Rectal smooth muscle tissue (tissue), 1 donor: ENCODE results near the gene DNER.
"Not testable (repeated sequence)": the region's sequence is repeated elsewhere in the genome, so short reads cannot be mapped to it uniquely, and the experiment has no call there.

Experiments used
- H3K27ac ChIP-seq: one replicate; pipeline ENCODE4 v1.7.0; 2013; ENCODE audit warnings: low read depth, low read length, inconsistent platforms
- H3K27me3 ChIP-seq: one replicate; pipeline ENCODE4 v1.7.0; 2013; ENCODE audit warnings: low read length; ENCODE audit not compliant: control insufficient read depth, insufficient read depth
- H3K36me3 ChIP-seq: one replicate; pipeline ENCODE4 v1.7.0; 2013; ENCODE audit warnings: low read length; ENCODE audit not compliant: control insufficient read depth, insufficient read depth
- H3K4me1 ChIP-seq: one replicate; pipeline ENCODE4 v1.7.0; 2013; ENCODE audit warnings: low read length; ENCODE audit not compliant: control insufficient read depth, insufficient read depth
- H3K4me3 ChIP-seq: one replicate; pipeline ENCODE4 v1.7.0; 2013; ENCODE audit warnings: low read length
- H3K9ac ChIP-seq: one replicate; pipeline ENCODE4 v1.7.0; 2013; ENCODE audit warnings: low read length

The DNER gene

DNA sequence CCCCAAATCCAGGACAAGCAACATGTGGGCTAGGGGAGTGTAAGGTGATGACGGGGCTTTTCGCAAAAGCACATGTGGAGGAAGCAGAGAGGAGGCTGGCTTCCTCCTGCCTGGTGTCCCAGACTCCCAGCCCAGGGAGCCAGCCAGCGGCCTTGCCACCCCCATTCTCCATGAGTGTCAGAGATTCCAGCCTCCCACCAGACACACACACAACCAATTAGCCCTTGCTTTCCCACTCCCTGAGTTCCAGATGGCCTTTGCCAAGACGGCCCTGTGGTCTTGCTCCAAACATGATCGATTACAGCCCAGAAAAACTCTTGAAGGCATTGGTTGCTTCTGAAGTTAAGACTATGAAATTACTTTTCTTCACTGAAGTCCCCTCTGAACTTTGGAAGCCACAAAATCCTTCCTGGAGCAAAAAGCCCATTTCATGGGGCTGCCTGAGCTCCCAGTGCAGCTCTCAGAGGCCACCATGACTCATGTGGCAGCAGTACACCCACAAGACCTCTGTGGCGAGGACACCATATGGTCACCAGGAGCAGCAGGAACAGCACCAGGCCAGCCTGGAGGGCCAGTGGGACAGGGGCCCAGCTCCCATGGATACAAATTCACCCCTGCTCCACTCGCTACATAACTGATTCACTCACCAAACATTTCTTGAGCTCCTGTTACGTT, 374.1 kb downstream of the DNER start:
- H3K36me3 ChIP-seq: no peaks in the 10 kb centered on the region

DNA sequence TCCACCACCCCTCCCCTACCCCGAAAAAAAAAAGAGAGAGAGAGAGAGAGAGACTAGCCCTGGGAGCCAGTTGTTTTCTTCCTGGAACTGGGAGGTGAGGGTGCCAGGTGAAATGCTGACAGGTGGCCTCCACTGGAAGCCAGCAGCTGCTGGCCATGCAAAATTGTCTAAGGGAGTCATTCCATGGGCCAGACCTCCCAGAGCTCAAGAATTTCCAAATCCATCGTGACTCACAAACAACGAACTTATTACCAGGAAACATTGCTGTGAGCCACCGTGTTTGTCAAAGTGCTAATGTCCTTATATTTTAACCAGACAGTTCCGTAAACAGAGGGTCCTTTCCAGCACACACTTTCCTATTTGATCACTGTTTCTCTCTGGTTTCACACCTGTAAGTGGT, 374.7 kb downstream of the DNER start:
- H3K9ac ChIP-seq: no peak overlapping the region
- H3K27me3 ChIP-seq: no peaks in the 10 kb centered on the region
- no peak overlapping the region for H3K4me3 ChIP-seq
- no peak overlapping the region for H3K27ac ChIP-seq
- no peaks in the 10 kb centered on the region for H3K36me3 ChIP-seq
- H3K4me1 ChIP-seq: peaks cover 3% of the 10 kb centered on the region

More for the DNA sequence above, 374.1 kb downstream of the DNER start:
- no peak overlapping the region for H3K9ac ChIP-seq
- no peak overlapping the region for H3K4me3 ChIP-seq
- H3K27ac ChIP-seq: no peak overlapping the region
- no peaks in the 10 kb centered on the region for H3K27me3 ChIP-seq
- H3K4me1 ChIP-seq: peaks cover 3% of the 10 kb centered on the region

DNA sequence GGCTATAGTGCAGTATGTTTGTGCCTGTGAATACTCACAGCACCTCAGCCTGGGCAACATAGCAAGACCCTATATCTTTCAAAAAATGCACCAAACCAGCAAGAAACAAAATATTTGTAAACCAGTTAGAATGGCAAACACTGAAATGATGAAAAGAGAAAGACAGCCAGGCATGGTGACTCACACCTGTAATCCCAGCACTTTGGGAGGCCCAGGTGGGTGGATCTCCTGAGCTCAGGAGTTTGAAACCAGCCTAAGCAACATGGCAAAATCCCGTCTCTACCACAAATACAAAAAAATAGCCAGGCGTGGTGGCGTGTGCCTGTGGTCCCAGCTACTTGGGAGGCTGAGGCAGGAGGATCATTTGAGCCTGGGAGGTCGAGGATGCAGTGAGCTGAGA, 375.2 kb downstream of the DNER start:
- H3K27me3 ChIP-seq, H3K27ac ChIP-seq, H3K9ac ChIP-seq, H3K4me3 ChIP-seq, H3K36me3 ChIP-seq, H3K4me1 ChIP-seq: not testable (repeated sequence)

DNA sequence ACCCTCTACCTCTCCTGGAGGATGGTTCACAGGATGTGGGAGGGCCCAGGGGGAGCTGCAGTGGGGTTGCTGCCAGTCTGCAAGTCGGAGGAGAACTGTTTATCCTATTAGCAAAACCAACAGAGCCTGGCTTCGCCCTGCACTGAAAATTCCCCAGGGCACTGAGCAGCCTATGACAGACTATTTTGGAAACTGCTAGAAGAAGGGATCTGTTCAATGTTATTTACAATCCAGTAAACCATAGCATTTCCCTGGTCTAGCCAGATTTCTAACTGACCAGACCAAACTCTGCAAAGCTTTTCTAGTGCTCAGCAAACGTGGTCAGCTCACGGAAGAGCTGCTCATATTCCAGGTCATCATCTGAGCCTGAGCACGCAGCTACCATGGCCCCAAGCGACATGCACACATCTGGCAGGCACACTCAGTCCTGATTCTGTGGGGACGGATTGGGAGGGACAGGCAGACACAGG, 378.4 kb downstream of the DNER start:
- Histone ChIP-seq H3K27ac (peak overlapping the region; percentile 38), H3K4me3 (no peak overlapping the region), H3K9ac (no peak overlapping the region)

DNA sequence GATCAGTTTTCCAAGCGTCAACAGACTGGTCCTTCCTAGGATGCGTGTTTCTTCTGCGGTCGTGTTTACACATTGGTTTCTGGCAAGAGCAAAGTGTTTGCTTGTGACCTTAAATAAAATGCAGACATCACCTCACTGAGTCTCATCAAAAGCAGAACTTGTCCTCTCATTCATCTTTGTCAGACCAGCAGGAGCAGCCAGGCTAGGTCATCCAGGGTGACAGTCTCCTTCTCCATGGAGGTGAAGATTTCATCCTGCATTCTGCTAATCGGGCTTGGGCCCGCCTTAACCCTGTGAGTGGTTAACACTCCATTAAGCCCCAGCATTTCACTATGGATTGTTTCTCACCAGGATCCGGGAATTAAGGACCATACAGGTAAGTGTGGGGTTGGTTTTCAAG, 379.0 kb downstream of the DNER start:
- Histone ChIP-seq H3K4me1 (peaks cover 3% of the 10 kb centered on the region), H3K27me3 (no peaks in the 10 kb centered on the region), H3K27ac (peak overlapping the region; percentile 15), H3K4me3 (no peak overlapping the region), H3K36me3 (no peaks in the 10 kb centered on the region), H3K9ac (no peak overlapping the region)

More for the DNA sequence above, 378.4 kb downstream of the DNER start:
- Histone ChIP-seq H3K36me3 (no peaks in the 10 kb centered on the region), H3K4me1 (peaks cover 3% of the 10 kb centered on the region), H3K27me3 (no peaks in the 10 kb centered on the region)

DNA sequence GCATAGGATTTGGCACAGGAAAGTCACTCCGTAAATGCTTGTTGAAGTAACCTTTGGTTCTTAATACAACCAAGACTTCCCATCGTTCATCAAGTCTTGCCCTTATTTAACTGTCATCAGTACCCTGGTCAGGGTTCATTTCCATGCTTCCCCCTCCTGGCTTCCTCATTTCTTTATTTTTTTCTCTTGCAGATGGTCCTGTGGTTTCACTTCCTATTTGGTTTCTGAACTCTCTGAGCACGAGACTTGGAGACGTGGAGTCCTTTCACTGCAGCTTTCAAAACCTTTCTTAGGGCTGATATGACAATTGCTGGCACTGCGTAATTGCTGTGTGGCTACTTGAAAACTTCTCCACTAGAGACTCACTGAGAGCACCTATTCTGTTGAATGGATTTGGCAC, 383.4 kb downstream of the DNER start:
- H3K27ac ChIP-seq: no peak overlapping the region
- H3K36me3 ChIP-seq: no peaks in the 10 kb centered on the region
- H3K4me3 ChIP-seq: no peak overlapping the region
- H3K9ac ChIP-seq: no peak overlapping the region
- H3K4me1 ChIP-seq: no peaks in the 10 kb centered on the region
- H3K27me3 ChIP-seq: no peaks in the 10 kb centered on the region

DNA sequence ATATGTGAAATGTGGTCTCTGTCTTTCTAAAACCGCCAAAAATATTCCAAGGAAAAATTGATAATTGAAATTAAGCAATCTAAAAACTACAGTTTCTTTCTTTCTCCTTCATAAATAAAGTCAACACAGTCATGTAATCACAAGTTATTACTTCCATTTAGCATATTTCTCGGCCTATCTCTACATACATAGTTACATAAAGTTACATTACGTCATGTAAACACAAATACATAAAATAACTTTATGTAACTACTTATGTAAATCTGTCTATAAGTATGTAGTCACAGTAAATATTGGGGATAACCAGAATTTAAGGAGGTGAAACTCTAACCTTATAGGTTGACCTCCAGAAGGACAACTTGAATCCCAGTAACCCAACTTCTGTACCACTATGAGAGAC, 394.8 kb downstream of the DNER start:
- Histone ChIP-seq H3K36me3 (no peaks in the 10 kb centered on the region), H3K4me3 (no peak overlapping the region), H3K4me1 (no peaks in the 10 kb centered on the region), H3K27me3 (no peaks in the 10 kb centered on the region), H3K27ac (no peak overlapping the region), H3K9ac (no peak overlapping the region)

DNA sequence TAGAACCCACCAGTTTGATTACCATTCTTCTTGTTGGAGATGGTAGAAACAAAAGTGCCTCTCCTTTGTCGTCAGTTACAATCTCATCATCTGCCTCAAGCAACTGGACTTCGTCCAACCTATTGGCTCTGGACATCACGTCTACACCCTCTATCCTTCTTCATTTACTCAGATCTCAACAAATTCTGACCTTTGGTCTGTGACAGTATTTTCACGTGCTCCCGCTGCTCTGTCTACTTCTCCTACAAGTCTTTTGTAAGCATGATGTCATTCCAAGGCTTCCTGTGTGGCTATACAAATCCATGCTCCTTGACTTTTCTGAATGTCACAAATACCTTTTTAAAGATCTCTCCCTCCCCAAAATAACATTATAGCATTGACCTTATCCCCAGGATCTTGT, 400.2 kb downstream of the DNER start:
- Histone ChIP-seq H3K27ac (no peak overlapping the region), H3K27me3 (no peaks in the 10 kb centered on the region), H3K4me3 (no peak overlapping the region), H3K9ac (no peak overlapping the region), H3K36me3 (no peaks in the 10 kb centered on the region), H3K4me1 (no peaks in the 10 kb centered on the region)

DNA sequence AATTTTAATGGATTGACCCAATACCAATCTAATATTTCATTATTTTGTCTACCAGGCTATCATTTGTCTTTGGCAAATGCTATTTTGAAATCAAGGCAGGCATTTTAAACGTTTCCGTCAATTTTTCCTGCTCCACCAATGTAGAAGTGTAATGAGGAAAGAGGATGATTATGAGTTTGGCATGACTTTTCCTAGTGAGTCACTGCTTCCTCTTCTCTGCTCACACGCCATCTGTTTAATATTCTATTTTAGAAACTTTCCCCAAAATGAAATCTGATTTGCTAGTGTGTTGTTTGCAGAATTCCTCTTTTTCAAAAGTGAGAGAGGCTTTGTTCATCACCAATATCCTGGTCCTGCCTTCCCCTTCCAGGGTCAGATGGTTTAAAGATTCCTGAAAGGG, 400.8 kb downstream of the DNER start:
- H3K4me3 ChIP-seq: no peak overlapping the region
- H3K27me3 ChIP-seq: no peaks in the 10 kb centered on the region
- no peak overlapping the region for H3K9ac ChIP-seq
- no peak overlapping the region for H3K27ac ChIP-seq
- no peaks in the 10 kb centered on the region for H3K36me3 ChIP-seq
- no peaks in the 10 kb centered on the region for H3K4me1 ChIP-seq
